SKM-1 (cell line): ENCODE data around the gene CFD.
"Not testable (repeated sequence)": the region's sequence is repeated elsewhere in the genome, so short reads cannot be mapped to it uniquely, and the experiment has no call there.

ENCODE experiments used
- DNase-seq: peaks from one replicate; lab custom pipeline; 2025; ENCODE audit not compliant: unreplicated experiment; lab: John Stamatoyannopoulos, UW

Gene CFD

DNA sequence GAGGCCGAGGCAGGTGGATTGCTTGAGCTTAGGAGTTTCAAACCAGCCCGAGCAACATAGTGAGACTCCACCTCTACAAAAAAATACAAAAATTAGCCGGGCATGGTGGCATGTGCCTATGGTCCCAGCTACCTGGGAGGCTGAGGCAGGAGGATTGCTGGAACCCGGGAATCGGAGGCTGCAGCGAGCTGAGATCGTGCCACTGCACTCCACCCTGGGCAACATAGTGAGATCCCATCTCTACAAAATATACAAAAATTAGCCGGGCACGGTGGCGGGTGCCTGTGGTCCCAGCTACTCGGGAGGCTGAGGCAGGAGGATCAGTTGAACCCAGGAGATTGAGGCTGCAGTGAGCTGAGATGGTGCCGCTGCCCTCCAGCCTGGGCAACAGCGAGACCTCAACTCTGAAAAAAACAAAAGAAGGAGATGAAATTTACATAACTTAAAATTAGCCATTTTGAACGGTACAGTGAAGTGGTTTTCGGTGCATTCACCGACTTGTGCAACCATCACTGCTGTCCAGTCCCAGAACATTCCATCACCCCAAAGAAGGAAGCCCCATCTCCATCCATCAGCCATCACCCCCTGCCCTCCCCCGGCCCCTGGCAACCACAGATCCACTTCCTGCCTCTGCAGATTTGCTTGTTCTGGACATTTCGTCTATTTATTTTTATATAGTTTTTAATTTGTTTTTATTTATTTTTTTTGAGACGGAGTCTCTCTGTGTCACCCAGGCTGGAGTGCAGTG is 33.4 kb upstream of the CFD start:
- peak; percentile 56 for DNase-seq

DNA sequence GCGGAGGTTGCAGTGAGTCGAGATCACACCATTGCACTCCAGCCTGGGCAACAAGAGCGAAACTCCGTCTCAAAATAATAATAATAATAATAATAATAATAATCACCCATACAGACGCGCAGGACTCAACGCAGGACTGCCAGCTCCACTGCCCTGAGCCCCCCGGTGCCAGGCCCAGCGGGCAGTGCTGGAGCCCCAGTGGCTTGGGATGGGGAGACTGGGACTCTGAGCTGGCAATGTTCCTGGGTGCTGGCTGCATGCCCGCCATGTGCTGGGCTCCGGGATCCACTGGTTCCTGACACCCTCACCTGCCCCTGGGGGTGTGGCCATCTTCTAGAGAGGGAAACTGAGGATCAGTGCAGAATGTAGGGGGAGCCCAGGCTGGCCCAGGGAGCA is 32.2 kb upstream of the CFD start:
- DNase-seq, result no peak

- no peak for DNase-seq
Measured at GRCh38 chr19:827710-828321, 31.6 kb upstream of the CFD start, which contains the start of gene AZU1. AZU1 (plus strand) TSS chr19:827837; CDS start chr19:827847, 10 bp downstream.

GRCh38 chr19:829129-829758 is 30.2 kb upstream of the CFD start:
- DNase-seq, result no peak

- no peak for DNase-seq
Measured at GRCh38 chr19:831407-832369, 27.8 kb upstream of the CFD start.

GRCh38 chr19:834216-834615 is 25.2 kb upstream of the CFD start:
- DNase-seq, result no peak

DNA sequence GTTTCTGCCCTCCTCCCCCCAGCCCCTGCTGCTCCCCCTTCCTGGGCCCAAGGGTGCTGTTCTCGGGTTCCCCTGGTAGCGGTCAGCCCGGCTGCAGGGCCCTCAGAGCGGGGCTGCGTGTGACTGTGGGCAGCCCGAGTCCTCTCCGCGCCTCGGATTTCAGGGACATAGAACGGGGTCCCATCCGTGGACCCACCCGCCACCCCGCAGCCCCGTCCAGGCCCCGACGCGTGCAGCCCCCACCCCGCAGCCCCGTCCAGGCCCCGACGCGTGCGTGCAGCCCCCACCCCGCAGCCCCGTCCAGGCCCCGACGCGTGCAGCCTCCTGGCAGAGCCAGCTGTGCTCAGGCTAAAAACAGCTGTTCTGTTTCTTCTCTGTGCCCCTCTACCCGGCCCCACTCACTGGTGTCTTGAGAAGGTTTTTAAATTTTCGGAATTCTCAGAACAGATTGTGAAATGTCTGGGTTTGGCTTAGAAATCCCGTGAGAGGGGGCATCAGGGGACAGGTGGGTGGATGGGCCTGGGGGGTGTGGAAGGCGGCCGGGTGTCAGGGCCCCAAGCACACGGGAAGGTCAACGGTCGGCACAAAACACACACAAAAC is 24.2 kb upstream of the CFD start:
- no peak for DNase-seq

GRCh38 chr19:840519-841206 is 18.8 kb upstream of the CFD start, which contains the start of gene PRTN3:
PRTN3 (plus strand) TSS chr19:840999; CDS start chr19:841009, 10 bp downstream.
- DNase-seq, result peak; percentile 72

- not testable (repeated sequence) for DNase-seq
Measured at GRCh38 chr19:842802-843179, 16.7 kb upstream of the CFD start.

GRCh38 chr19:843180-843835 is 16.2 kb upstream of the CFD start:
- DNase-seq, result no peak

GRCh38 chr19:843836-844545 is 15.5 kb upstream of the CFD start:
- no peak for DNase-seq

DNA sequence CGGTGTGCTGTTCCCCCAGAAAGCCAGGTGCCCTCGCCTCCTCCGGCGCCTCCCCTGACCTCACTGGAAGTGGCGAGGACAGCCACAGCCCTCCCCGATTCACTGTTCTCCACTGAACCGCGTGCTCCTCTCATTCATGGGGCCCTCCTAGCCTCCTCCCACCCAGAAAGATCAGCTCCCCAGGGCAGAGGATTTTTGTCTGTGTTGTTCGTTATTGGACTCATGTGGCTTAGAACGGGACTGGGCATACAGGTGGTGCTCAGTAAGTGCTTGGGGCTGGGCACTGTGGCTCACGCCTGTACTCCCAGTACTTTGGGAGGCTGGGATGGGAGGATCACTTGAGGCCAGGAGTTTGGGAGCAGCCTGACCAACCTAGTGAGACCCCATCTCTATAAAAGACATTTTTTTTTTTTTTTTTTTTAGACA is 14.9 kb upstream of the CFD start:
- DNase-seq, result no peak

GRCh38 chr19:845707-846521 is 13.6 kb upstream of the CFD start:
- DNase-seq, result no peak

GRCh38 chr19:848386-848921 is 11.0 kb upstream of the CFD start:
- DNase-seq, result peak; percentile 70

DNA sequence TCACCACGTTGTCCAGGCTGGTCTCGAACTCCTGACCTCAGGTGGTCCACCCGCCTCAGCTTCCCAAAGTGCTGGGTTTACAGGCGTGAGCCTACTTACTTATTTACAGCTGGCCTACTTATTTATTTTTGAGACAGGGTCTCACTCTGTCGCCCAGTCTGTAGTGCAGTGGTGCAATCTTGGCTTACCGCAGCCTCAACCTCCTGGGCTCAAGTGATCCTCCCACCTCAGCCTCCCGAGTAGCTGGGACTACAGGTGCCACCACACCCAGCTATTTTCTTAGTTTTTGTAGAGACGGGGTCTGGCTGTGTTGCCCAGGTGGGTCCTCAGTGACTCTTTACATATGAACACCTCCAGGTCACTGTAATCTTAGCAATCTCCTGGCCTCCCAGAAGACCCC is 10.3 kb upstream of the CFD start:
- not testable (repeated sequence) for DNase-seq

- DNase-seq, result no peak
Measured at GRCh38 chr19:850221-850978, 9.1 kb upstream of the CFD start.

- no peak for DNase-seq
Measured at GRCh38 chr19:850979-851335, 8.5 kb upstream of the CFD start.
